H9 (cell line): ENCODE data around the gene UNCX. TPM values are rescaled to one million over a fixed set of nuclear protein-coding genes. Genes with fewer than 3 reads are reported as not detected.

Experiments
- DNase-seq: peaks from one replicate; pipeline ENCODE4 v3.0.0-alpha.2; 2017
- H2AFZ ChIP-seq: one replicate; pipeline ENCODE4 v1.6.1; 2013; ENCODE audit warnings: mild to moderate bottlenecking, low read length, control low read depth, moderate library complexity
- H2AK5ac ChIP-seq: 2 replicates; pipeline ENCODE4 v1.6.1; 2013; ENCODE audit warnings: low read length, control low read depth, mixed read lengths; ENCODE audit not compliant: insufficient read length
- H2BK120ac ChIP-seq: one replicate; pipeline ENCODE4 v1.6.1; 2013; ENCODE audit warnings: low read depth, mild to moderate bottlenecking, low read length, control low read depth, inconsistent platforms; ENCODE audit not compliant: poor library complexity, severe bottlenecking
- H2BK12ac ChIP-seq: 2 replicates; pipeline ENCODE4 v1.6.1; 2013; ENCODE audit warnings: low read length, control low read depth, mixed read lengths, low read depth; ENCODE audit not compliant: insufficient read length
- H2BK15ac ChIP-seq: 2 replicates; pipeline ENCODE4 v1.6.1; 2013; ENCODE audit warnings: low read depth, low read length, control low read depth
- H2BK20ac ChIP-seq: one replicate; pipeline ENCODE4 v1.6.1; 2013; ENCODE audit warnings: low read depth, mild to moderate bottlenecking, low read length, control low read depth, inconsistent platforms; ENCODE audit not compliant: poor library complexity, severe bottlenecking
- H2BK5ac ChIP-seq: 2 replicates; pipeline ENCODE4 v1.6.1; 2013; ENCODE audit warnings: low read length, control low read depth, mixed read lengths; ENCODE audit not compliant: insufficient read length
- H3K14ac ChIP-seq: 2 replicates; pipeline ENCODE4 v1.6.1; 2013; ENCODE audit warnings: low read length, control low read depth; ENCODE audit not compliant: insufficient read depth
- H3K18ac ChIP-seq: 2 replicates; pipeline ENCODE4 v1.6.1; 2013; ENCODE audit warnings: low read depth, mild to moderate bottlenecking, mixed read lengths, low read length, control low read depth; ENCODE audit not compliant: insufficient read length
- H3K23ac ChIP-seq: 2 replicates; pipeline ENCODE4 v1.6.1; 2013; ENCODE audit warnings: low read length, control low read depth, mixed read lengths, low read depth; ENCODE audit not compliant: insufficient read length
- H3K23me2 ChIP-seq: 2 replicates; pipeline ENCODE4 v1.6.1; 2013; ENCODE audit warnings: low read depth, mild to moderate bottlenecking, mixed read lengths, low read length, control low read depth; ENCODE audit not compliant: insufficient read length, poor library complexity, severe bottlenecking
- H3K27ac ChIP-seq: 2 replicates; pipeline ENCODE4 v1.5.1; 2013; ENCODE audit warnings: low read length, control low read depth, mixed read lengths, low read depth; ENCODE audit not compliant: insufficient read length
- H3K27me3 ChIP-seq: 2 replicates; pipeline ENCODE4 v1.6.1; 2013; ENCODE audit warnings: low read length, control low read depth, inconsistent platforms; ENCODE audit not compliant: insufficient read depth
- H3K4ac ChIP-seq: 2 replicates; pipeline ENCODE4 v1.6.1; 2013; ENCODE audit warnings: low read depth, mild to moderate bottlenecking, control low read depth, inconsistent platforms, low read length, moderate library complexity
- H3K4me1 ChIP-seq: 2 replicates; pipeline ENCODE4 v1.6.1; 2013; ENCODE audit warnings: low read length, control low read depth, inconsistent platforms; ENCODE audit not compliant: insufficient read depth
- H3K4me2 ChIP-seq: 2 replicates; pipeline ENCODE4 v1.6.1; 2013; ENCODE audit warnings: low read length, control low read depth, mixed read lengths; ENCODE audit not compliant: insufficient read length, insufficient read depth
- H3K56ac ChIP-seq: 2 replicates; pipeline ENCODE4 v1.6.1; 2013; ENCODE audit warnings: low read depth, mild to moderate bottlenecking, mixed read lengths, low read length, control low read depth; ENCODE audit not compliant: insufficient read length
- H3K79me1 ChIP-seq: 2 replicates; pipeline ENCODE4 v1.6.1; 2013; ENCODE audit warnings: low read depth, mild to moderate bottlenecking, moderate library complexity, low read length, control low read depth, inconsistent platforms; ENCODE audit not compliant: insufficient read depth, poor library complexity, severe bottlenecking
- H3K79me2 ChIP-seq: 2 replicates; pipeline ENCODE4 v1.6.1; 2013; ENCODE audit warnings: low read length, control low read depth, inconsistent platforms; ENCODE audit not compliant: insufficient read depth
- H3K9ac ChIP-seq: 2 replicates; pipeline ENCODE4 v1.6.1; 2013; ENCODE audit warnings: low read length, control low read depth, mixed read lengths; ENCODE audit not compliant: insufficient read length; ENCODE audit errors: extremely low read depth
- H3K9me3 ChIP-seq: one replicate; pipeline ENCODE4 v1.6.1; 2013; ENCODE audit warnings: low read depth, low read length, inconsistent platforms; ENCODE audit not compliant: control insufficient read depth
- H3T11ph ChIP-seq: one replicate; pipeline ENCODE4 v1.6.1; 2013; ENCODE audit warnings: mild to moderate bottlenecking, low read length, control low read depth, inconsistent platforms
- H4K20me1 ChIP-seq: one replicate; pipeline ENCODE4 v1.6.1; 2013; ENCODE audit not compliant: control insufficient read depth, insufficient read length, insufficient read depth
- H4K5ac ChIP-seq: 2 replicates; pipeline ENCODE4 v1.6.1; 2013; ENCODE audit warnings: low read depth, mild to moderate bottlenecking, mixed read lengths, low read length, control low read depth; ENCODE audit not compliant: insufficient read length
- H4K8ac ChIP-seq: replicated peaks from 2 replicates; pipeline ENCODE4 v1.6.1; 2013; ENCODE audit warnings: low read length, control low read depth, mixed read lengths, low read depth; ENCODE audit not compliant: insufficient read length
- H4K91ac ChIP-seq: 2 replicates; pipeline ENCODE4 v1.6.1; 2013; ENCODE audit warnings: low read depth, mild to moderate bottlenecking, moderate library complexity, mixed read lengths, low read length, control low read depth; ENCODE audit not compliant: insufficient read length
- H3K27ac Mint-ChIP-seq, 3 experiments: 2 replicates in 2 of 3; 3 replicates in 1 of 3; pipeline ENCODE4 v1.8.0; 2020 to 2021; ENCODE audit warnings: mixed read lengths in 3 of 3, mild to moderate bottlenecking in 1 of 3, moderate library complexity in 1 of 3
- H3K27me3 Mint-ChIP-seq: 2 replicates; pipeline ENCODE4 v1.8.0; 2021; ENCODE audit warnings: low read depth, mild to moderate bottlenecking, moderate library complexity, mixed read lengths
- H3K36me3 Mint-ChIP-seq, 3 experiments: 2 replicates in 2 of 3; 3 replicates in 1 of 3; pipeline ENCODE4 v1.8.0; 2020 to 2021; ENCODE audit warnings: low read depth in 3 of 3, mixed read lengths in 3 of 3; ENCODE audit not compliant: insufficient read depth in 1 of 3
- H3K4me1 Mint-ChIP-seq, 2 experiments: 2 replicates each; pipeline ENCODE4 v1.8.0; 2020; ENCODE audit warnings: mixed read lengths in 2 of 2
- H3K4me3 Mint-ChIP-seq, 2 experiments: 2 replicates in 1 of 2; 3 replicates in 1 of 2; pipeline ENCODE4 v1.8.0; 2020 to 2021; ENCODE audit warnings: mild to moderate bottlenecking in 2 of 2, mixed read lengths in 2 of 2, moderate library complexity in 1 of 2
- H3K9me3 Mint-ChIP-seq, 2 experiments: 2 replicates in 1 of 2; 3 replicates in 1 of 2; pipeline ENCODE4 v1.8.0; 2020; ENCODE audit warnings: mild to moderate bottlenecking in 2 of 2, mixed read lengths in 2 of 2, moderate library complexity in 1 of 2
- CTCF ChIP-seq: fragments of 200-600 bp; sonication (generic); conservative IDR thresholded peaks from 3 replicates; pipeline ENCODE4 v1.8.0; 2021; ENCODE audit warnings: antibody characterized with exemption, mild to moderate bottlenecking
- WGBS: extraction: QIAGEN DNeasy Blood & Tissue Kit; methylation state at CpG from one replicate; pipeline ENCODE4 v1.1.7; 2013; ENCODE audit warnings: missing lambda C conversion rate, low lambda C conversion rate, mixed read lengths; ENCODE audit not compliant: insufficient read length; ENCODE audit errors: extremely low coverage; 5-methylcytosine and 5-hydroxymethylcytosine counted together
- total RNA-seq: library from RNA; stranded (reverse); gene quantifications from 2 replicates; pipeline ENCODE4 v1.2.1, GENCODE V29; 2021

UNCX gene
- total RNA-seq, 1 experiment from 2014 or later: not detected

DNA sequence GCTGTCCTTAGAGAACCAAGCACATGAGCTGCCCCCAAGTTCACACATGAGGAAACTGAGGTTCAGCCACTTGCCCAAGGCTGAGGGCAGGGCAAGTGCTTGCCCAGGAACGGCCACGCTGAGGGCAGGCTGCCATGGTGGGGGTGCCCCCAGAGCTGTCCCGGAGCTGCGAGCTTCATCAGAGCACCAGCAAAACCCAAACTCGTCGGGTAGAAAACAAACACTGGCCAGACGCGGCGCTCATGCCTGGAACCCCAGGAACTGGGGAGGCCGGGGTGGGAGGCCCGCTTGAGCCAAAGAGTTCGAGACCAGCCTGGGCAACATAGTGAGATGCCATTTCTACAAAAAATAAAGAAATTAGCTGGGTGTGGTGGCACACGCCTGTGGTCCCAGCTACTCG lies 38.4 kb downstream of the UNCX start:
- no peak overlapping the region for H3K27ac ChIP-seq
- H4K8ac ChIP-seq: no peak overlapping the region
- H4K91ac ChIP-seq: no peak overlapping the region
- no peak overlapping the region for H3K4ac ChIP-seq
- no peaks in the 10 kb centered on the region for H3K4me1 ChIP-seq
- peaks cover 5% of the 10 kb centered on the region for H3K27me3 Mint-ChIP-seq
- no peaks in the 10 kb centered on the region for H3K79me1 ChIP-seq
- no peak overlapping the region for H3K14ac ChIP-seq
- no peak overlapping the region for H2BK120ac ChIP-seq
- no peaks in the 10 kb centered on the region for H3K27me3 ChIP-seq
- no peak for TF ChIP-seq CTCF
- no peak overlapping the region for H2AK5ac ChIP-seq
- no peak overlapping the region for H3K4me2 ChIP-seq
- peaks cover 0 to 3% (median 0%) of the 10 kb centered on the region in 3 experiments; a peak in 1 of 7 replicates for H3K36me3 Mint-ChIP-seq
- no peak overlapping the region for H4K5ac ChIP-seq
- no peak overlapping the region for H3K4me3 Mint-ChIP-seq
- DNase-seq: no peak
- H3K9me3 Mint-ChIP-seq: peaks cover 6 to 7% of the 10 kb centered on the region in 2 experiments
- H2BK5ac ChIP-seq: no peak overlapping the region
- no peak overlapping the region for H2BK20ac ChIP-seq
- H3K9ac ChIP-seq: no peak overlapping the region
- H3K27ac Mint-ChIP-seq: no peak overlapping the region
- H3K9me3 ChIP-seq: no peaks in the 10 kb centered on the region
- H2AFZ ChIP-seq: no peak overlapping the region
- no CpG with 5 or more reads among the region's 14 CpGs for WGBS
- no peaks in the 10 kb centered on the region for H3K23me2 ChIP-seq
- no peak overlapping the region for H3K18ac ChIP-seq
- peaks cover 2% of the 10 kb centered on the region for H4K20me1 ChIP-seq
- H3K23ac ChIP-seq: no peak overlapping the region
- H3K56ac ChIP-seq: no peak overlapping the region
- H3T11ph ChIP-seq: no peak overlapping the region
- no peak overlapping the region for H2BK15ac ChIP-seq
- no peaks in the 10 kb centered on the region for H3K79me2 ChIP-seq
- no peaks in the 10 kb centered on the region for H3K4me1 Mint-ChIP-seq
- no peak overlapping the region for H2BK12ac ChIP-seq
